Fibroblast of lung (primary cell): ENCODE results near the gene DDN.

ENCODE experiments used
- EZH2 ChIP-seq: IDR thresholded peaks from 2 replicates; pipeline ENCODE4 v1.5.1; 2012; ENCODE audit warnings: low read length, control low read depth, mild to moderate bottlenecking; ENCODE audit errors: missing control alignments
- TF ChIP-seq, protein P1 (sequence below), 2 donors: IDR thresholded peaks in 1 of 2; conservative IDR thresholded peaks in 1 of 2; 1 replicate in 1 of 2; 2 replicates in 1 of 2; pipeline ENCODE4 v1.5.1; 2011 to 2012; ENCODE audit warnings: low read length in 2 of 2, control low read depth in 1 of 2, inconsistent platforms in 1 of 2, low read depth in 1 of 2, mild to moderate bottlenecking in 1 of 2

DNA sequence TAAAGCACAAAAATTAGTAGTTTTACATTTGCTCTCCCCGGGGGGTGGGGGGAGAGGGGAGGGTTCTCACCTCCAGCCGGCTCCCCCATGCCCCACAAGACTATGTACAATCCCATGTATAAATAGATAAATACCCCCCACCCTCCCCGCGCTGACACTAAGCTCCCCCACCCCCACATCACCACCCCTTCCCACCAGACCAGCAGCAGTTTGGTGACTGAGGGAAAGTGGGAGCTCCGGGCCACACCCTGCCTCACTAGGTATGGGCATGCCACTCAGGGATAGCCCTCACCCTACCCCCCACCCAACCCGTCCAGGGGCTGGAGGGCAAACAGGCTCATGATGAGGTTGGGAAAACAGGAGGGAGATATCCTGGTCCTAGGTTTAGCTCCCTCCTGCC is 21.3 kb upstream of the DDN start:
- TF ChIP-seq EZH2, result no peak
- TF ChIP-seq, protein P1, sequence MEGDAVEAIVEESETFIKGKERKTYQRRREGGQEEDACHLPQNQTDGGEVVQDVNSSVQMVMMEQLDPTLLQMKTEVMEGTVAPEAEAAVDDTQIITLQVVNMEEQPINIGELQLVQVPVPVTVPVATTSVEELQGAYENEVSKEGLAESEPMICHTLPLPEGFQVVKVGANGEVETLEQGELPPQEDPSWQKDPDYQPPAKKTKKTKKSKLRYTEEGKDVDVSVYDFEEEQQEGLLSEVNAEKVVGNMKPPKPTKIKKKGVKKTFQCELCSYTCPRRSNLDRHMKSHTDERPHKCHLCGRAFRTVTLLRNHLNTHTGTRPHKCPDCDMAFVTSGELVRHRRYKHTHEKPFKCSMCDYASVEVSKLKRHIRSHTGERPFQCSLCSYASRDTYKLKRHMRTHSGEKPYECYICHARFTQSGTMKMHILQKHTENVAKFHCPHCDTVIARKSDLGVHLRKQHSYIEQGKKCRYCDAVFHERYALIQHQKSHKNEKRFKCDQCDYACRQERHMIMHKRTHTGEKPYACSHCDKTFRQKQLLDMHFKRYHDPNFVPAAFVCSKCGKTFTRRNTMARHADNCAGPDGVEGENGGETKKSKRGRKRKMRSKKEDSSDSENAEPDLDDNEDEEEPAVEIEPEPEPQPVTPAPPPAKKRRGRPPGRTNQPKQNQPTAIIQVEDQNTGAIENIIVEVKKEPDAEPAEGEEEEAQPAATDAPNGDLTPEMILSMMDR (conservative IDR thresholded peaks at IDR 0.05 in 1 of 2, IDR thresholded peaks at IDR 0.05 in 1 of 2; ENCODE audit: low read depth in 1 of 2, low read length in 2 of 2), result no peak
